NB4 (cell line): Measurements from ENCODE around the gene UBE2V1.
"Not testable (repeated sequence)": the region's sequence is repeated elsewhere in the genome, so short reads cannot be mapped to it uniquely, and the experiment has no call there.

Experiments used
- CTCF ChIP-seq: IDR thresholded peaks from one replicate; pipeline ENCODE4 v1.5.1; 2012; ENCODE audit warnings: low read depth, low read length
- MYC ChIP-seq: IDR thresholded peaks from 2 replicates; pipeline ENCODE4 v1.6.1; 2011; ENCODE audit warnings: low read depth, low read length
- POLR2A ChIP-seq: IDR thresholded peaks from 2 replicates; pipeline ENCODE4 v1.6.1; 2011; ENCODE audit warnings: mild to moderate bottlenecking; ENCODE audit not compliant: insufficient read length; ENCODE audit errors: extremely low read depth
- TF ChIP-seq, protein P1 (sequence below): IDR thresholded peaks from 2 replicates; pipeline ENCODE4 v1.6.1; 2011; ENCODE audit warnings: low read depth, low read length

- TF ChIP-seq POLR2A, CTCF, MYC: not testable (repeated sequence)
- TF ChIP-seq, protein P1, sequence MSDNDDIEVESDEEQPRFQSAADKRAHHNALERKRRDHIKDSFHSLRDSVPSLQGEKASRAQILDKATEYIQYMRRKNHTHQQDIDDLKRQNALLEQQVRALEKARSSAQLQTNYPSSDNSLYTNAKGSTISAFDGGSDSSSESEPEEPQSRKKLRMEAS, result not testable (repeated sequence)
Measured at GRCh38 chr20:50103464-50104107, 9.4 kb downstream of the UBE2V1 start.
